Left forelimb (tissue), 1 donor: ENCODE measurements around the gene ITPK1.

Experiments used
- DNase-seq: peaks from one replicate; pipeline ENCODE4 v3.0.0-alpha.2; 2018; ENCODE audit warnings: low spot score

The ITPK1 gene

GRCh38 chr14:92990456-92991430 lies 125.0 kb downstream of the ITPK1 start:
- no peak for DNase-seq

- no peak for DNase-seq
Measured at GRCh38 chr14:92988786-92989755, 126.7 kb downstream of the ITPK1 start.

DNA sequence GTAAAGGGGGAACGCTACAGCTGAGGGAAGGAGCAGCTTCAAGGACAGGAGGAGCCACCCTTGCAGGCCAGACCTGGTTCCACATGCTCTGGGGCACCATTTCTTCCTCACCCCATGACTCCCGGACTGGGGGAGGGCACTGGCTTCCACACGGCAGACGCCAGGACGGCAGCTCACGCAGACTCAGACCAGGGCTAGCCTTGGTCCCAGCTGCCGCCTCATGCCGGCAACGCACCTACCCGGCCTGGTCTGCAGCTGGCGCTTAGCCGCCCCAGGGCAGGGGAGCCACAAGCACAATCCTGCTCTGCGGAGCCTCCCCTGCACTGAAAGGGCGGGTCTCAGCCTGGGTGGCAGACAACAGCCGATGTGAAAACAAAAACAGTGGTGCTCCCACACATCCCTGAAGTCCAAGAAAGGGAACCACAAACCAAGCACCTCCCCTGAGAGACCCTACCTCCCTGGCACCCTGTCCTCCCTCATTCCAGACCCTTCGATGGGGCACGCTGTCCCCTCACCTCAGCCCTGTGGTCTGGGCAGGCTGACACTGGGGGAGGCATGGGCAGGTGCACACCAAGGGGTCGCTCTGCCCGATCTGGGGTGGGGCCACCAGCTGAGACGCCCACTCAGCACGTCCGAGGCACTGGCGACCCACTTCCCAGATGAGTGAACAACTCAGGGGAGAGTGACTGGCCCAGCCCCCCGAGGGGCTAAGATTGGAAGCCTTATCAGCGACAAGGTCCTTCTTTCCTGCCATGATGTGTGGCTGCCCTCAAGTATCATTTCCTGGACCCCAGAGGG lies 127.8 kb downstream of the ITPK1 start:
- no peak for DNase-seq

GRCh38 chr14:92987148-92987570 lies 128.6 kb downstream of the ITPK1 start:
- DNase-seq: no peak

DNA sequence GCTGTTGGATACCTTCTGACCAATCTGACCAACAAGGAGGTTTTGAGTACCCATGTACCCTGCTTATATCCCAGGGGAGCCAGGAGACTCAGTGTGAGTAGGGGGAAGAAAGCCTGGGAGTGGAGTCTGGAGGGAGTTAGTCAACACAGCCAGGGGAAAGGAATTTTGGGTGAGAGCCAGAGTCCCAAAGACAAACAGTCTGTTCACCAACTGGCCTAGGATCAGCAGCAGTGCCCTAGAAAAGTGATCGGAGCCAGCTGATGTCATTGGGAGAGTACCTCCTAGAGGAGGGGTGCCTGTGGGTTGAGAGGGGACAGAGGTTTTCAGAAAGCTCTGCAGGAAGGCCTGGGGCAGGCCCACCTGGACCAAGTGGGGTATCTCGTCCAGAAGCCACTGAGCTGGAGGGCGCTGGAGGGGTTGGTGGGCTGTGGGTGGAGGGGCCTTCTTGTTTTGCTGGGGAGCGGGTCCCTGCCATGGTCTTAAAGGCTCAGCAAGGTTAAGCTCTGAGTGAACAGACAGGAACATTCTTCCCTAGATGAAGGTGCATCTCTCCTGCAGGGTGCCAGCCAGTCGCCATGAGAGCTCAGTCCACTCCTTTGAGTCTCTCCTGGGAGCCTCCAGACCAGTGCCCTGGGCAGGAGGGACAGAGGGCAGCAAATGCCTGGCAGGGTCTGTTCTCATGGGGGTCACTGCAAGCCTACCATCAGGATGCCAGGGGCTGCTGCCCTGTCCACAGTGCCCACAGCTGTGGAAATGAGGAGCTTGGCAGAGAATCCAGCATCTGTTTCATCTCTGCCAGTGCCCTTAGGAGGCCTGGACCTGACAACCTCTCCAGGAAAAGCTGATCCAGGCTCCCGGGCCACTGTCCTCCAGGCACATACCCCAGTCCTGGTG lies 129.2 kb downstream of the ITPK1 start:
- no peak for DNase-seq

DNA sequence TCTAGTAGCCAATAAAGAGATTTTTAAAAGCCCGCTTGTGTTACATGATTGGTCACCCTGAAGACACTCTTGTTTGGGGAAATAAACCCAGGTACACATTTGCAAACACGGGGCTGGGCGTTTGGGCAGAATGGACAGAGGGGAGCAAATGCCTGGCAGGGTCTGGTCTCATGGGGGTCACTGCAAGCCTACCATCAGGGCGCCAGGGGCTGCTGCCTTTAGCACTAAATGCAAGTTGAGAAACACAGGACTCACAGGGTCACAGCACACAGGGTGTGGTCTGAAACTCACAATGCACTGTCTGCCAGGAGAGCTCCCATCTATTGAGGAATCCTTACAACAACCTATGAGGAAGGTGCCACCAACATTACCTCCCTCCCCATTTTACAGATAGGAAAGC lies 130.2 kb downstream of the ITPK1 start:
- no peak for DNase-seq

DNA sequence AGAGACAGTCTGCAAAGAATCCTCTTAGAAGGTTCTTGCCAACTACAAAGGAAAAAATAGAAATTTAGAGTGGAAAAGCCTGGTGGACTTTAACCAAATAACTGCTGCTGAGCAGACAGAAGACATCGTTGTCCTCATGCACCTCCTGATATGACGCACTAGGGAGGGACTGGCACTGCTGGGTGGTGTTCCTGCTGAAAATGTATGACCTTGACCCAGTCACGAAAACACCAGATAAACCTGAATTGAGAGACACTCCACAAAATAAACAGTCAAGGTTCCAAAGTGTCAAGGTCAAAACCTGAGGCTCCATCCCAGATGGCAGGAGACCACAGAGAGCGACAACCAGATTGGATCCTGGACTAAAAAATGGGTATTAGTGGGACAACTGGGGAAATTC lies 130.8 kb downstream of the ITPK1 start:
- DNase-seq: no peak

- DNase-seq: no peak
Measured at GRCh38 chr14:92984082-92984788, 131.5 kb downstream of the ITPK1 start.

- DNase-seq: no peak
Measured at GRCh38 chr14:92982956-92983355, 132.8 kb downstream of the ITPK1 start.

- no peak for DNase-seq
Measured at GRCh38 chr14:92981726-92982125, 134.0 kb downstream of the ITPK1 start.

GRCh38 chr14:92980866-92981265 lies 134.9 kb downstream of the ITPK1 start:
- no peak for DNase-seq

- no peak for DNase-seq
Measured at GRCh38 chr14:92978229-92979021, 137.3 kb downstream of the ITPK1 start.

GRCh38 chr14:92976268-92976667 lies 139.5 kb downstream of the ITPK1 start:
- no peak for DNase-seq

DNA sequence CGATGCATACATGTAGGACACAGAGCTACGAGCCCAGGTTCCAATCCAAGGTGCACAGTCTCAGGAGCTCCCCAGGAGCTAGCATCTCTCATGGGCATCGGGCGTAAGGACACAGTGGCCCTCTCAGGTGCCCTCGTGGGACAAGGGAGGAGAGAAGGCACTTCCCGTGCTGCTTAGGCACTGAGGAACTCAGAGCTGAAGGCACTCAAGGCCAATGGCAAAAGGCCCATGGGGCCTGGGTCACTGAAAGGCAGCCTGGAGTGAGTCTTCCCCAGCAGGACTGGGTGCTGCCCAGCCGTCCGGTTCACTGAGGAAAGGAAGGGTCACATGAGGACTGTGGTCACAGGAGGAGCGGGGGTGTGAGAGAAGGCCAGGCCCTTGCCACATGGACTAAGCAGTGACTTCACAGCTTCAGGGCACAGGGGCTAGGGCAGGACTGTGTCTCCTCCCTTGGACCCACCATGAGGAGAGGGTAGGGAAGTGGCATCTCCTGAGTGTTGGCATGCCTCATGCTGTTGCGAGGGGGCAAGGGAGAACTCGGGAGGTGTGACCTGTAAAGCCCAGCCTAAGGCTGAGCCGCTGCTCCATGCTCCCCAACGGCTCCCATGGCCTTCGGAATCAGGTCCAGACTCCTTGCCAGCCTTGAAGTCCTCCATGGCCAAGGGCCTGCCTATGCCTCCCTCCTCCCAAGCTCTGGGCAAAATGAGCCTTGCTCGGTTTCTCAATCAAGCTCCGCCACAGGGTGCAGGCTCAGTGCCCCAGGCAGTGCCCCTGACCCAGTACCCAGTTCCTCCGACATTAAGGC lies 141.0 kb downstream of the ITPK1 start:
- no peak for DNase-seq

GRCh38 chr14:92973798-92974372 lies 141.8 kb downstream of the ITPK1 start:
- DNase-seq: no peak

DNA sequence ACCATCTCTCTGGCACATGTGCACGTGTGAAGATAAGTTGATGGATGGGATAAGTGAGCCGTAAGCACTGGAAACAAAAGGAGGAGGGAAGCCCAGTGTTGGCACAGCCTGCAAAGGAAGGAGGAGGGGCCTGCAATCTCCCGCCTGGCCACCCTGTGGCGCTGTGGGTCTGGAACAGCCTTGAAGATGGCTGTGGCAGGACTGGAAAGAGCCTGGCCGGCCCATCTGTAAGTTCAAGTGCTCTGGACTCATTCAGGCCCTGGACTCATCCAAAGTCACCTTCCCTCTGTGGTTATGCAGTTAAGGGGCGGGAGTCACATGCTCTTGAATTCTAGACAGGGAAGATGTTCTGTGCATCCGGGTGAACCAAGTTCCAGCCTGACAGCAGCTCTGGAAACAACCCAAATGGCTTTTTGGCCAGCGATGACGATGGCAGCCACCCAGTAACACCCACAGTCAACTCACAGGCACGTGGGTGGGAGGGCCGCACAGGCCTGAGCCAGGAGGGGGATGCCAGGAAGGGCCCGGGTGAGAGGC lies 142.4 kb downstream of the ITPK1 start:
- no peak for DNase-seq

- no peak for DNase-seq
Measured at GRCh38 chr14:92971601-92972180, 144.0 kb downstream of the ITPK1 start.
